HG02623 (cell line): ENCODE results near the gene BBS9.

Experiments used
- ATAC-seq: cut with Tn5 transposase; IDR thresholded peaks from one replicate; pipeline ENCODE4 v1.9.1; 2021; ENCODE audit warnings: moderate library complexity; ENCODE audit not compliant: unreplicated experiment

BBS9 gene

GRCh38 chr7:33534833-33535232, 405.5 kb downstream of the BBS9 start:
- no peak for ATAC-seq

DNA sequence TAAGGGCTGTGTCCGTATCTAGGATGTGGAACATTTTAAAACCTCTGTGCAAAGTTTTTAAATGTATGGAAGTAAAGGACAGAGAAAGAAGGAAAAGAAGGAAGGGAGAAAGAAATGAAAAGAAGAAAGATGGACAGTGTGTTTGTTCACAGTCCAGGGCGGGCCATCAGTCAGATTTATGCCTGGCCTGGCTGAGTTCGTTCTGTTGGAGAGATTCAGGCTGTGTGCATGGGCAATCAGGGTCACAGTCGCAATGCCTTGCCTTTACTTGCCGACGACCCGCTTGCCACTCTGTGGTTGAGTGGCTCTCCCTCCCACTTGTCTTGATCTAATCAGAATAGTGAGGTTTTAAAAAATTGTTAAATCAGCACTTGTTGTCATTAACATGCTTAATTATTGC, 406.6 kb downstream of the BBS9 start:
- no peak for ATAC-seq

DNA sequence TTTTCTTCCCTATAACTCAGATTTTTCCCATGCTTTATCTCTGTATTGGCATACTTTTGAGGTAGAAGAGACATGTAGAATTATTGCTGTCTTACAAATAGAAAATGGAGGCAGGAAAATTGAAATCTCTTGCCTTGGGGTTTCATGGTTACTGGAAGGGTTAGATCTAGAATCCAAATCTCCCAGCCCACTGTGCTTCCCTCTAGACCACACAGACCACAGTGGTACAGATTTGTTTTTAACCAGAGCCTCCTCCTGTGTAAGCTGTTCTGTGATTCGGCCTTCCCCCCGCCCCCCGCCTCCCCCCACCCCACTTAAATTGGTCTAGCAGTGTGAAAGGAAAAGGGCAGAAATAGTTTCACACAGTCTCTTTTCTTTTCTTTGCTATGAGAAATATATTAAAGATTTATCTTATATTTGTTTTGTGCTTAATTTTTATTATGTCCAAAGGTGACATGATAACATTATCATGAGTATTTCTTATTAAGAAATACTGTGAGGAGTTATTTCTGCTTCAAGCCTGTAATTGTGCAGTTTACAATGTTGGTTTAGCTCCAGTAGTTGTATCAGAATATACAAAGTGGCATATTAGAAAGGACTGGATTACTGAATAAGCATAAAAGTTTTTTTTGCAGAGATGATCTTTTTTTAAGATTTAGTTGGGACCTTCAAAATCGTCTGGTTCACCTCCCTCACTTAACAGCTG, 407.2 kb downstream of the BBS9 start:
- ATAC-seq, result no peak

DNA sequence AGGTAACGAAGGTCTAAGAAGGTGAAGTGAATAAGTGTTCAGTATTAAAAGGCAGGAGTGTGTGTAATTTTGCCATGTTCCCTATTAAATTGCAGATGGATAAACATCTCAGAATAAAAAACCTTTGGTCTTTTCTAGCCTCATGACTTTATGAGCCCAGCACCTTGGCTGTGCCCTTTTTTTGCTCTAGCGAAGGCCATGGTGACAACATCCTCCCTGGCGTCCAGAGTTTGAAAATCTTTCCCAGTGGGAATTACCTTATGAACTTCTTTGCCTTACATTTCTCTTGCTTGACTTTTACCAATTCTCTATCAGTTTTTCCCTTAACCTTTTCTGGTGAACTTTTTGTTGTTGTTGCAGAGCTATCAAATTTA, 407.7 kb downstream of the BBS9 start:
- ATAC-seq, result no peak

GRCh38 chr7:33539198-33539597, 409.8 kb downstream of the BBS9 start:
- no peak for ATAC-seq

DNA sequence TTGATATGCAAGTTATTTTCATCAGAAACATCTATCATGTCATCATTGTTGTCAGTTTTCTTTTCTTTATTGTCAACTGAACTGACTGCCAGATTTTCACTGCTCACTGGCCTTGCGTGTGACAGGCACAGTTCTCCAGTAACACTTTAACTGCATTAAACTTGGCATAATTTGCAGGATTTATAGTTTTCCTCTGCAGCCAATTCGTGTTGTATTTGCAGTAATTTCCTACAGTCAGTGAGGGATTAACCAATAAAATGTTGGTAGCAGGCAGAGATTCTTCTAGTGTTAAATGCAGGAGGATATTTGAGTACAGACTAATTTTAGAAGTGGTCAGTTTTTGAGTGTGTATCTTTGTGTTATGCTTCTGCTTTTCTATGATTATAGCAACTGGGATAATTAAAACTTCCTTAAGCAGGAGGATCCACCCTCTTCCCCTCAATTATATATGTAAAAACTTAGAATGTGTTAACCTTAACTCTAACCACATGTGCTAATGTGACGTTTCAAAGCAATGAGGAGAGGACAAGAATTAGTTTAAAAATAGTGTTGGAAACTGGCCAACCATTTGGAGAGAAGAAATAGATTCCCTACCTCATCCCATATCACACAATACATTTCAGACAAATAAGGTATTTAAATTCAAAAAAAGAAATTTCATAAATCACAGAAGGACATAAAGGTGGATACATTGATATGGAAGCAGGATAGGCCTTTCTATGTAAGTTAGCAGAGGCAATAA, 410.5 kb downstream of the BBS9 start:
- ATAC-seq, result no peak

- no peak for ATAC-seq
Observed at GRCh38 chr7:33547880-33548279, 418.5 kb downstream of the BBS9 start.

DNA sequence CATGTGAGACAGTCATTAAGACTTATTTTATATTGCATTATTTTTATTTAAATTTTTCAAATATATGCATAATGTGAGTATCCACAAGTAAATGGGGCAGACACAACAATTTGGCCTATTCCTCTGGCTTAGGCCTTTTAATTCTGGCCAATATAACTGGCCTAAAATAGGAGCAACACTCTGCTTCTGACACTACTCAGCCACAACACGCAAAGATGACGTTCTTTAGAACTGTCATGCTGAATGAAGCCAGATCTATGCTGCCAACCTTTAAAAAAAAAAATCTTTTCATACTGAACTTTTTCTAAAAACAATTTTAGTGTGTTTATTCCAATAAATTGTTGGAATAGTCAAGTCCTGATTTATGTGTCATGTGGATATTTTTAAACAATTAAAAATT, 421.0 kb downstream of the BBS9 start:
- no peak for ATAC-seq

DNA sequence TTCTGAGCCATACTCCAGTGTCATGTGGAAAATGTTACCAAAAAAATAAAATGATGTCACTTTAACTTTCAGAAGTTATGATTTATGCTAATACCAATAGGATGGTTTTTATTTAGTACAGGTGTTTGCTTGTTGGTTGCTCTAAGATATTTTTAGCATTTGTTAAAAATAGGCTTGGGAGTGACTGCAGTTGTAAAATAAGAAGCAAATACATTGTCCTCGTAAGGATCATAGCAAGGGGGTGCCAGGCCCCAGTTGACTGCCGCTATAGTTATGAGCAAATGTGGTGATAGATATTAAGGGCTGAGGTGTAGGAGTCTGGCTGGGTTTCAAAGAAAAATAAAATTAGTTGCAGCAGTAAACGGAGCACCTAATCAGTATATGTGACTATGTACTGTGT, 421.6 kb downstream of the BBS9 start:
- ATAC-seq, result no peak

GRCh38 chr7:33554046-33554445, 424.7 kb downstream of the BBS9 start:
- no peak for ATAC-seq

DNA sequence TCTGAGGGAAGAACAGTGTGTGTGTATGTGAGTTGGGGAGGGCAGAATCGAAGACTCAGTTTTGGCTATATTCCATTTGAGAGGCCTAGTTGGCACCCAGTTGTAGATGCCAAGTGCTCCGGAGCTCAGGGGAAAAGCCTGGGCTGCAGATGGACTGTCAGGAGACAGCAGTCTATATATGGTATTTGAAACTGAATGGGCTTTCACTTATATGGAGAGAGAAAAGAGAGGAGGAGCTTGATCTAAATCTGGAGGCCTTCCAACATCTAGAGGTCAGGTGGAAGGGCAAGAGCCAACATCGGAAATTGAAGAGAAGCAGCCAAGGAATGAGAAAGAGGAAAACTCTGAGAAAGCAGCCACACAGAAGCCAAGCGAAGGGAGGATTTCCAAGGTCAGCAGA, 425.2 kb downstream of the BBS9 start:
- ATAC-seq, result no peak

DNA sequence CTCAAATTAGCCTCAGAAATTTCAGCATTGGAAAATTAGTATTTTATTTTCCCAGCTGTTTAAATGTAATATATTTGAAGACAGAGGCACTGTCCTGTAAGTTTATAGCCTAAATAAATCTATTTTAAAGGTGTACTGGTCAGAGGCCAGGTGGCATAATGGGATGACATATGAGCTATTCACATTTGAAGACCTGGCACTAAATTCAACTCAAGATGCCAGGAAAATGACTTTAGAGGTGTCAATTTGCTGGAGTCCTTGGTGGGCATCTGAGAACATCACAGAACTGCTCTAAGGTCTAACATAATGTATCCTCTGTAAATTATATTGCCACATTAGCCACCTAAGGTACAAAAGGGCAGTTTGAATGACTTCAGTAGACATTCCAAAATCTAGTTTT, 427.1 kb downstream of the BBS9 start:
- no peak for ATAC-seq

DNA sequence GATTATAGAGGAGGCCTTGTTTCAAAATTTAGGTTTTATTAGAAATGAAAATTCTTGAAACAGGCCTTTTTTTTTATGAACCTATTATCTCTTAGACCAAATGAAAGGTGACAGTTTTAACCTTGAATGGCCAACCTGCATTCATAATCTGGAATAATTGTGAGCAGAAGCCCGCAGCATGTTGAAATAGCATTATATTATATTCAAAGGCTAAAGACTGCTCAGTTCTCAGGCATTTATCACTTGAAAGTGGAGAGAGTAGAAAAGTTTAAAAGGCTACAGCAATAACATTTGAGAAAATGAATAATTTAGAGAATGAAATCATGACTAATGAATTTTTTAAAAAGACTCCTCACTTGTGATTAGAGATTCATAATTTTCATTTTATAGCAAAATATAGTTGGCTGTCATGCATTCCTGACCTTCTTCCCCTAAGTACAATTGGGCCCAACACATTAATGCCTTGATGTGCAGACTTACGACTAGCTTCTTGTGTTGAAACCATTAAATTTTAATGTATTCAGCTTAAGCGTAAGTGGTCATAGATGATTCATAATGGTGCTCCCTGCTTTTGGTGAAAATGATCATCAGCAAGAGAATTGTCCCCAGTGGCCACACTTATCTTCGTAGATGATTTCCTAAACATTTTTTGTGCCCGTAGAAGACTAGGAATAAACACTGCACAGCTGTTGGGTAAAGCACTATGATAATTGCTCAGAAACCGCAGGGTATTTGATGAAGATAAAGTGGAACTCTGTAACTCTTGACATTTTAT, 429.4 kb downstream of the BBS9 start:
- ATAC-seq, result no peak

- ATAC-seq, result no peak
Observed at GRCh38 chr7:33559324-33559710, 430.0 kb downstream of the BBS9 start.

GRCh38 chr7:33562996-33563395, 433.6 kb downstream of the BBS9 start:
- ATAC-seq, result no peak

DNA sequence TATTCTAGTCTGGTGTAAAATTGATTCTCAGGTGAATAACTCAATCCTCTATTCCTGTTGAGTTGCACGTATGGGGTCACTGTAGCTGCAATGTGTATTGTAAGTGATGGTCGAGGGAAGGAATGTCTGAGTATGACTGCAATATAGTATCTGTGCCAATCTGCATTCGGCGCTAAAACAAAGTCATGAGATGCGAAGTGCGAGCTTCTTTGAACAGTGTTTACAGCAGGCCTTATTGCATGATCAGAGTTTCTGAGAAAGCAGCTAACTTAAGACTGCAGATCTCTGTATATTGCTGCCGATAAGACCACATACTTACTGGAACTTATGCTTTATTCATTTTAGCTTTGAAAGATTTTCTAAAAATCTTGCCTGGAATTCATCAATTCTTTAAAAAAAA, 434.3 kb downstream of the BBS9 start:
- ATAC-seq, result no peak

DNA sequence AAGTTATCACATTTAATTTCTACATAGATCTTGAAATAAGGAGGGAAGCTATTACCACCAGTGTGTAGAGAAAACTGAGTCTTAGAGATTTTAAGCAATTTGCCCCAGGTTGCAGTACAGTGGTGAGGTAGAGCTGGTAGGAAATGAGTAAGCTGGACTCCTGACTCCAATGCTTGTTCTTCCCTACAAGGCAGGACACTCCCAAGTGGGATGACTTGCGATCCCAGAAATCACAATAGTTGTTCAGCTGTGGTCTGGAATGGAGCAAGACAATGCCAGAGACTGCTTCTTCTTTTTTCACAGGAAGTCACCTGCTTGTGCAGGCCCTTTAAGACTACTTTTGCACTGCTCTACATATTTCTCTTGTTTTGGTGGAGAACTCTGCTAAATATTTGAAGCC, 448.8 kb downstream of the BBS9 start:
- no peak for ATAC-seq

- ATAC-seq, result no peak
Observed at GRCh38 chr7:33578881-33579672, 449.7 kb downstream of the BBS9 start.

DNA sequence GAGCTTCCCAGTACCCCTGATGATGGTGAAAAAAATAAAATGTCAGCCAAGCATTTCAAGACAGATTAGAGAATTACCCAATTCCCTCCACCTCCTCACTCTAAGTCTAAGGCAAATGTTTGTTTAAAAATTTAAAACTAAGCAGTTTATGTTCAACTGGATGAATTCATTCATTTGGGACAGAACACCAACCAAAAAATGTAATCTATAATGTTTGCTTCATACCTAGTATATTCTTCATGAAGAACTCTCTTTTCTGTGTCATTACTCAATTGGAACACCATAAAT, 450.3 kb downstream of the BBS9 start:
- ATAC-seq, result no peak

GRCh38 chr7:33581236-33581635, 451.9 kb downstream of the BBS9 start:
- no peak for ATAC-seq

DNA sequence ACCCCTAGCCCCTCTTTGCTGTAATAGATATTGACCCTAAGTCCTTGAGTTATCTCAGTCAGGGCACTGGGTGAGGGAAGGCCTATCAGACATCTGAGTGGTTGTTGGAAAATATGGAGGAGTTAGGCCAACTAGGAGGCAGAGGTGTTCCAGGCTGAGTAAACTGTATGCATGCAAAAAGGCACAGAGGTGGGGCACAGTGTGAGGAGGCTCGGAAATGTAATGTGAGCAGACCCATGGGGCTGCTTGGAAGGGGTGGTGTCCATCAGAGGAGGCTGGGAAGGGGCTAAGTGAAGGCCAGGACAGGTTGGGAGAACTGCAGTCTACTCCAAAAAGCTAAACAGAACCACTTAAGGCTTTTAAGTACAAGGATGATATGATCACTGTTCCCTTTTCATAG, 452.7 kb downstream of the BBS9 start:
- no peak for ATAC-seq
